ENCODE data around the gene SCFD2. TPM values are rescaled to one million over a fixed set of nuclear protein-coding genes. Genes with fewer than 3 reads are reported as not detected.

SCFD2 gene
- total RNA-seq, 1 donor from 2014 or later, result 11.9 TPM

- Histone ChIP-seq H3K27ac (ENCODE audit: low read depth, low read length) (no peak overlapping the region), H3K4me1 (ENCODE audit: insufficient read depth, low read length) (peaks cover 3% of the 10 kb centered on the region), H3K4me2 (ENCODE audit: low read length) (no peak overlapping the region), H3K4me3 (ENCODE audit: insufficient read depth, low read depth, low read length) (no peak overlapping the region), H3K9ac (ENCODE audit: low read length) (no peak overlapping the region), H4K20me1 (ENCODE audit: insufficient read depth, low read length) (no peaks in the 10 kb centered on the region), H3K36me3 (ENCODE audit: insufficient read depth, low read length) (no peaks in the 10 kb centered on the region), H3K27me3 (ENCODE audit: insufficient read depth, low read length) (peaks cover 14% of the 10 kb centered on the region), H2AFZ (ENCODE audit: low read depth, low read length) (no peak overlapping the region), H3K79me2 (ENCODE audit: insufficient read depth, low read length) (peaks cover 30% of the 10 kb centered on the region), H3K9me3 (ENCODE audit: insufficient read depth, low read depth, low read length) (no peaks in the 10 kb centered on the region)
- Mint-ChIP-seq H3K4me3 (ENCODE audit: unreplicated experiment) (no peak overlapping the region), H3K27ac (ENCODE audit: unreplicated experiment) (no peak overlapping the region), H3K36me3 (ENCODE audit: low read depth, unreplicated experiment) (no peaks in the 10 kb centered on the region), H3K4me1 (ENCODE audit: low read depth, unreplicated experiment) (peaks cover 7% of the 10 kb centered on the region), H3K27me3 (ENCODE audit: low read depth, unreplicated experiment) (peaks cover 35% of the 10 kb centered on the region), H3K9me3 (ENCODE audit: unreplicated experiment) (no peaks in the 10 kb centered on the region)
- no peak for DNase-seq (ENCODE audit: low read depth)
- TF ChIP-seq EZH2 (IDR thresholded peaks at IDR 0.05; ENCODE audit: insufficient read depth, low read length), result no peak
- TF ChIP-seq CTCF (IDR thresholded peaks at IDR 0.05; ENCODE audit: insufficient read depth, low read depth, low read length), result no peak
- no peak for FAIRE-seq
Measured at GRCh38 chr4:53367721-53368120, 1.9 kb upstream of the SCFD2 start.

DNA sequence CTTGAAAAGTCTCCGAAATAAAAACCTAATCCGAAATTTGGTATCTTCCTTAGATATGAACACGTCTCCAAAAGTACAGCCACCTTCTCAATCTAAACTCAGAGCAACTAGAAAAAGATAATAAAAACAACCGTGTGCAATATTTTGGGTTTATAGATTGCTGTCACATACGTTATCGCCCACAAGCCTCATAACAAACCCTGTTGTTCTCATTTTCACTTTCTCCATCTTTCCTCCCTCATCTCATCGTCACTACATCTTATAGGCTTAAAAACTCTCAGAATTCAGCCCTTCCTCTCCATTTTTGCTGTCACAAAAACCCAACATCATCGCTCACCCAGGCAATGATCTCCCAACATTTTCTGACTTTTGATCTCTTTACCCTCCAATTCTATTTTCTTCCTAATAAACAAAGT, 448 bp upstream of the SCFD2 start:
- peaks cover 11% of the 10 kb centered on the region for H3K4me1 Mint-ChIP-seq (ENCODE audit: low read depth, unreplicated experiment)
- Histone ChIP-seq H3K79me2 (ENCODE audit: insufficient read depth, low read length) (peaks cover 44% of the 10 kb centered on the region), H3K27me3 (ENCODE audit: insufficient read depth, low read length) (peaks cover 10% of the 10 kb centered on the region), H3K27ac (ENCODE audit: low read depth, low read length) (no peak overlapping the region), H3K4me1 (ENCODE audit: insufficient read depth, low read length) (peaks cover 3% of the 10 kb centered on the region), H3K9me3 (ENCODE audit: insufficient read depth, low read depth, low read length) (no peaks in the 10 kb centered on the region), H3K4me3 (ENCODE audit: insufficient read depth, low read depth, low read length) (peak overlapping the region; percentile 96), H3K4me2 (ENCODE audit: low read length) (peak overlapping the region; percentile 90), H4K20me1 (ENCODE audit: insufficient read depth, low read length) (peaks cover 3% of the 10 kb centered on the region), H3K36me3 (ENCODE audit: insufficient read depth, low read length) (no peaks in the 10 kb centered on the region), H2AFZ (ENCODE audit: low read depth, low read length) (peak overlapping the region; percentile 95), H3K9ac (ENCODE audit: low read length) (peak overlapping the region; percentile 85)
- H3K9me3 Mint-ChIP-seq (ENCODE audit: unreplicated experiment), result no peaks in the 10 kb centered on the region
- TF ChIP-seq CTCF (IDR thresholded peaks at IDR 0.05; ENCODE audit: insufficient read depth, low read depth, low read length) (no peak), EZH2 (IDR thresholded peaks at IDR 0.05; ENCODE audit: insufficient read depth, low read length) (no peak)
- FAIRE-seq (no peak), DNase-seq (ENCODE audit: low read depth) (no peak)
- H3K36me3 Mint-ChIP-seq (ENCODE audit: low read depth, unreplicated experiment), result no peaks in the 10 kb centered on the region
- H3K27ac Mint-ChIP-seq (ENCODE audit: unreplicated experiment), result peak overlapping the region; percentile 11
- peaks cover 26% of the 10 kb centered on the region for H3K27me3 Mint-ChIP-seq (ENCODE audit: low read depth, unreplicated experiment)
- H3K4me3 Mint-ChIP-seq (ENCODE audit: unreplicated experiment), result peak overlapping the region; percentile 95

DNA sequence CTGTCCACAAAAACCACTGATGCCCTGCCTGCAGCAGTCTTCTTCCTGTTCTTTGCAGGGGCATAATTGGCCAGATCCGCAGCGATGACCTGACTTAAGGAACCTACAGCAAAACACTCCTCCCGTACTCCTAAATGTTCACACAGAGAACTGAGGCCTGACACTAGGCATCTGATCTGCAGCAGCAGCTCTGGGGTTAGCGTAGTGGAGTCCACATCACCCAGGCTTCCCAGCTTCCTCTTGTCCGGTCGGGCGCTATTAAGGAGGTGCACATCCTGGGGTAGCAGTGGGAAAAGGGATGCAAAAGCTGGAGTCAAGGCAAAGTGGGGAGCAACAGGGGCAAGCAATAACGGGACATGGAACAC, 758 bp downstream of the SCFD2 start:
- Histone ChIP-seq H3K79me2 (ENCODE audit: insufficient read depth, low read length) (peaks cover 55% of the 10 kb centered on the region), H3K27ac (ENCODE audit: low read depth, low read length) (peak overlapping the region; percentile 41), H3K9me3 (ENCODE audit: insufficient read depth, low read depth, low read length) (no peaks in the 10 kb centered on the region), H3K9ac (ENCODE audit: low read length) (peak overlapping the region; percentile 85), H3K27me3 (ENCODE audit: insufficient read depth, low read length) (peaks cover 10% of the 10 kb centered on the region), H2AFZ (ENCODE audit: low read depth, low read length) (peak overlapping the region; percentile 95), H3K4me1 (ENCODE audit: insufficient read depth, low read length) (peaks cover 3% of the 10 kb centered on the region), H3K36me3 (ENCODE audit: insufficient read depth, low read length) (no peaks in the 10 kb centered on the region), H3K4me3 (ENCODE audit: insufficient read depth, low read depth, low read length) (peak overlapping the region; percentile 96), H3K4me2 (ENCODE audit: low read length) (peak overlapping the region; percentile 90), H4K20me1 (ENCODE audit: insufficient read depth, low read length) (peaks cover 3% of the 10 kb centered on the region)
- Mint-ChIP-seq H3K36me3 (ENCODE audit: low read depth, unreplicated experiment) (no peaks in the 10 kb centered on the region), H3K4me3 (ENCODE audit: unreplicated experiment) (peak overlapping the region; percentile 95), H3K27ac (ENCODE audit: unreplicated experiment) (peak overlapping the region; percentile 29), H3K9me3 (ENCODE audit: unreplicated experiment) (no peaks in the 10 kb centered on the region), H3K4me1 (ENCODE audit: low read depth, unreplicated experiment) (peaks cover 11% of the 10 kb centered on the region), H3K27me3 (ENCODE audit: low read depth, unreplicated experiment) (peaks cover 21% of the 10 kb centered on the region)
- TF ChIP-seq EZH2 (IDR thresholded peaks at IDR 0.05; ENCODE audit: insufficient read depth, low read length) (no peak), CTCF (IDR thresholded peaks at IDR 0.05; ENCODE audit: insufficient read depth, low read depth, low read length) (no peak)
- FAIRE-seq (no peak), DNase-seq (ENCODE audit: low read depth) (no peak)

Data from astrocyte (in vitro differentiated cells and primary cell).